ENCODE measurements around the gene SLC33A1. TPM values are rescaled to one million over a fixed set of nuclear protein-coding genes. Genes with fewer than 3 reads are reported as not detected.

Gene SLC33A1
- total and polyA plus RNA-seq, 2 of the 8 experiments (the other 6 are each of a cell fraction or from before 2014, with no cell fraction given): 15.6 to 24.2 TPM

- Histone ChIP-seq H3K18ac (ENCODE audit: extremely low read depth, low read length) (no peak overlapping the region), H2BK12ac (ENCODE audit: low read depth, low read length) (no peak overlapping the region), H2BK120ac (replicated peaks; ENCODE audit: low read depth, low read length) (no peak overlapping the region), H3K56ac (replicated peaks; ENCODE audit: insufficient read length, low read depth, low read length) (no peak overlapping the region), H3K23me2 (ENCODE audit: low read depth, low read length) (no peaks in the 10 kb centered on the region), H3K14ac (ENCODE audit: insufficient read length) (no peak overlapping the region), H4K8ac (ENCODE audit: extremely low read depth, insufficient read depth, low read length) (no peak overlapping the region), H3K4me2 (ENCODE audit: insufficient read depth in 1 of 2, low read depth in 2 of 2, low read length in 2 of 2) (no peak overlapping the region), H3K36me3 (ENCODE audit: control insufficient read depth in 2 of 4, insufficient read depth in 4 of 4, low read length in 3 of 4) (no peaks in the 10 kb centered on the region), H3K27ac (ENCODE audit: low read depth, low read length) (no peak overlapping the region), H4K20me1 (replicated peaks in 1 of 2; ENCODE audit: control insufficient read depth in 1 of 2, insufficient read depth in 2 of 2, low read length in 2 of 2) (no peaks in the 10 kb centered on the region), H3K79me2 (ENCODE audit: control insufficient read depth in 1 of 2, insufficient read depth in 2 of 2, low read length in 2 of 2) (no peaks in the 10 kb centered on the region), H3K79me1 (ENCODE audit: low read depth, low read length) (no peaks in the 10 kb centered on the region), H4K91ac (replicated peaks; ENCODE audit: insufficient read length, low read length) (no peak overlapping the region), H2AK5ac (ENCODE audit: low read depth, low read length) (no peak overlapping the region), H2BK20ac (ENCODE audit: low read length) (no peak overlapping the region), H2BK5ac (ENCODE audit: low read depth, low read length) (no peak overlapping the region), H3K4me3 (ENCODE audit: extremely low read depth in 1 of 4, insufficient read depth in 2 of 4, low read depth in 3 of 4, low read length in 4 of 4) (no peak overlapping the region), H4K5ac (ENCODE audit: insufficient read length, low read depth, low read length) (no peak overlapping the region), H2AFZ (ENCODE audit: low read length) (no peak overlapping the region), H3K27me3 (replicated peaks in 1 of 4; ENCODE audit: control insufficient read depth in 3 of 4, extremely low read depth in 1 of 4, insufficient read depth in 3 of 4, low read length in 3 of 4) (no peaks in the 10 kb centered on the region), H3K4me1 (replicated peaks in 1 of 4; ENCODE audit: control insufficient read depth in 3 of 4, insufficient read depth in 4 of 4, low read length in 3 of 4) (no peaks in the 10 kb centered on the region), H2BK15ac (ENCODE audit: low read length) (no peak overlapping the region), H3K4ac (replicated peaks; ENCODE audit: insufficient read length, low read depth, low read length) (no peak overlapping the region), H3K9me3 (ENCODE audit: insufficient read depth in 2 of 2, low read depth in 1 of 2, low read length in 1 of 2) (no peaks in the 10 kb centered on the region), H3K23ac (ENCODE audit: insufficient read length) (no peak overlapping the region), H3K9ac (replicated peaks in 1 of 4; ENCODE audit: extremely low read depth in 1 of 4, low read depth in 3 of 4, low read length in 3 of 4) (no peak overlapping the region)
- WGBS, 2 experiments (ENCODE audit: extremely low coverage in 1 of 2, insufficient coverage in 1 of 2, insufficient read length in 1 of 2, insufficient replicate concordance in 2 of 2, low coverage in 1 of 2, low lambda C conversion rate in 2 of 2, missing lambda C conversion rate in 1 of 2): 88% methylated on average over 12 of the region's 12 CpGs; no CpG with 5 or more reads in 1 of the 2 experiments
- CTCF ChIA-PET (ENCODE audit: partially characterized antibody): interaction anchor here (0.6 kb wide), 1 partner anchor 120 kb away, joined by 3 read pairs; no protein-coding TSS in a partner anchor
- POLR2A ChIA-PET (ENCODE audit: partially characterized antibody): no interaction called here
- FAIRE-seq (no peak), DNase-seq (ENCODE audit: low read depth in 1 of 2, low spot score in 2 of 2) (no peak)
- TF ChIP-seq SUZ12 (IDR thresholded peaks at IDR 0.05; ENCODE audit: low read length) (no peak), CHD1 (IDR thresholded peaks at IDR 0.05; ENCODE audit: low read depth, low read length) (no peak), BRCA1 (IDR thresholded peaks at IDR 0.05; ENCODE audit: low read depth, low read length) (no peak), POLR2AphosphoS5 (IDR thresholded peaks at IDR 0.05; ENCODE audit: low read depth, low read length) (no peak), TEAD4 (IDR thresholded peaks at IDR 0.05; ENCODE audit: low read depth, low read length) (no peak), NANOG (IDR thresholded peaks at IDR 0.05; ENCODE audit: insufficient read depth, low read depth, low read length, poor library complexity, severe bottlenecking) (no peak), TBP (IDR thresholded peaks at IDR 0.05; ENCODE audit: low read depth, low read length) (no peak), CTBP2 (IDR thresholded peaks at IDR 0.05; ENCODE audit: borderline replicate concordance, insufficient read depth, insufficient read length, low read length) (no peak), POLR2A (IDR thresholded peaks at IDR 0.05; ENCODE audit: control extremely low read depth in 1 of 2, low read depth in 2 of 2, low read length in 2 of 2) (no peak)
- TF ChIP-seq, protein P1, sequence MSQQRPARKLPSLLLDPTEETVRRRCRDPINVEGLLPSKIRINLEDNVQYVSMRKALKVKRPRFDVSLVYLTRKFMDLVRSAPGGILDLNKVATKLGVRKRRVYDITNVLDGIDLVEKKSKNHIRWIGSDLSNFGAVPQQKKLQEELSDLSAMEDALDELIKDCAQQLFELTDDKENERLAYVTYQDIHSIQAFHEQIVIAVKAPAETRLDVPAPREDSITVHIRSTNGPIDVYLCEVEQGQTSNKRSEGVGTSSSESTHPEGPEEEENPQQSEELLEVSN (IDR thresholded peaks at IDR 0.05): no peak
- TF ChIP-seq, protein P2, sequence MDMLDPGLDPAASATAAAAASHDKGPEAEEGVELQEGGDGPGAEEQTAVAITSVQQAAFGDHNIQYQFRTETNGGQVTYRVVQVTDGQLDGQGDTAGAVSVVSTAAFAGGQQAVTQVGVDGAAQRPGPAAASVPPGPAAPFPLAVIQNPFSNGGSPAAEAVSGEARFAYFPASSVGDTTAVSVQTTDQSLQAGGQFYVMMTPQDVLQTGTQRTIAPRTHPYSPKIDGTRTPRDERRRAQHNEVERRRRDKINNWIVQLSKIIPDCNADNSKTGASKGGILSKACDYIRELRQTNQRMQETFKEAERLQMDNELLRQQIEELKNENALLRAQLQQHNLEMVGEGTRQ (IDR thresholded peaks at IDR 0.05; ENCODE audit: low read length): no peak
These were observed 9.0 kb upstream of the SLC33A1 start for GRCh38 chr3:155863072-155863784.
